ENCODE measurements around the gene USF3.

Gene USF3

DNA sequence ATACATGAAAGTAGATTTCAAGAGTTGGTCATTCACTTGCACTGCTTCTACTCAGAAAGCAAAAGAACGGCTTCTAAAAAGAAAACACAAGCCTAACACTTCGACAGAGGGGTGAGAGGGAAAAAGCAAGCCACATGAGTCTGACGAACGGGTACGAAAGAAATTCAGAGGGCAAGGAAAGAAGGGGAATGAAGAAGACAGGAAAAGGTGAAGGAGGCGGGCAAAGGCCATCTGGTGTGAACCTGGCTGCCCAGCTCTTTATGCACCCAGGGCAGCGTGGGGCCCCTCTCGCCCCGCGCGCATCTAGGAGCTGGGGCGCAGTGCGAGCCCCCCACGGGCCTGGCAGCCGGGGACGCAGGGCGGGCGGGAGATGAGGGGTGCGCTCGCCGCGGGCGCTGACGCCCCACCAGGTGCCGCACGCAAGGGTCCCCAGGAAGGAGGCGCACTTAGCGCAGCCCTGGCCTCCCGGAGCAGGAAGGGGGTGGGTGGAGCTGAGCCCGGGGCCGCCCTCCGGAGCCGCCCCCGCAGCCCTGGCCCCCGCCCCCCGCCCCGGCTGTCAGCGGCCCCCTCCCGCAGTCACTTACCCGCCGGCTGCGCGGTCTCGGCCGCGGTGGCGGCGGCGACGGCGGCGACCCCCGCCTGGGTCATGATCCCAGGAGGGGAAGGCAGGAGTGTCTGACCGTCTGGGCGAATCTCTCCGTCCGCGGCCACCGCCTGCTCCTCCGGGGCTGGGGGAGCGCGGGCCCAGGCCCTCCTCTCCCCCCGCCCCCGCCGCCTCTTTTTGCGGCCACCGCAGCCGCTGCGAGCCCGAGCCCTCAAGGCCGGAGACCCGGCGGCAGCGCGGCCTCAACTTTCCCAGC is at the start of gene USF3:
Gene USF3 (minus strand): TSS at position 857 of the 860 bp plus-strand sequence. CDS start 21,764 bp downstream, outside the sequence.
- peak; percentile 86 for DNase-seq (ENCODE audit: low spot score)

GRCh38 chr3:113745756-113746547 is 49.5 kb upstream of the USF3 start, which contains the start of gene NAA50:
TSS of gene NAA50 (minus strand) at chr3:113746249. CDS start at chr3:113745949, 300 bp downstream.
- DNase-seq (ENCODE audit: low spot score), result peak; percentile 94

DNA sequence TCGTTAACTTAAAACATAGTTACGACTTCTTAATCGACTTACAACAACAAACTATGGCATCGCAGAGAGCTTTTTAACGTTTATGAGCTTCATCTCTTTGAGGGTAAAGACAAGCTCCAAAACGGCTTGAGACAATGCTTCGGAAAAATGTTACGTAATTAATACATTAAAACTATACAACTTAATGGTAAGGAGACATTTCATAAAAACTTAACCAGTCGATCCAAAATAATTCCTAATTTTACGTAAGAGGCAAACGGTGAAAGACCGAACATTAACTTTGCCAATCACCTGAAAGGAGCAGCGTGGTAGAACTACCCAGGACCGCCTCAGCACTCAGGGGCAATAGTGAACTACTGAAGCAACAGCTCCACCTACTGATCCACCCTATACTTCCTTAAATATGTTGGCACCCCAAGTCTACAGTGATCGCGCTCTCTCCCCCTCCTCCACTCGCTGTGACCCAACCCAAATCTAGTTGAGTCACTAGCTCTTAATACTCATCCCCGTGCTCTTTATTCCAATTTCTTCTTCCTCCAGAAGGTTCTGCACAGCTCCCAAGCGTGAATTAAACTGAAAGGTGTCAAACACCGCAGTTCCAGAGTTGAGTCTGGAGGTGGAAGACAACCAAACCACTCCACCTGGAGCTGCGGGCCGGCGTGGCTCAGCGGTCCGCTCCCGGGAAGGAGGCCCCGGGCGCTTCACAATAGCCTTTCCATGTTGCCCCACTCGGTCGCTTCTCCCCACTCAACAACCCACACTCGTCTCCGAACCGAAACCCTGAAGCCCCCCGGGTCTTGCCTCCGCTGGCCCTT is 48.7 kb upstream of the USF3 start:
- peak; percentile 87 for DNase-seq (ENCODE audit: low spot score)

- DNase-seq (ENCODE audit: low spot score), result no peak
These were observed 46.7 kb upstream of the USF3 start for GRCh38 chr3:113743006-113743630.

DNA sequence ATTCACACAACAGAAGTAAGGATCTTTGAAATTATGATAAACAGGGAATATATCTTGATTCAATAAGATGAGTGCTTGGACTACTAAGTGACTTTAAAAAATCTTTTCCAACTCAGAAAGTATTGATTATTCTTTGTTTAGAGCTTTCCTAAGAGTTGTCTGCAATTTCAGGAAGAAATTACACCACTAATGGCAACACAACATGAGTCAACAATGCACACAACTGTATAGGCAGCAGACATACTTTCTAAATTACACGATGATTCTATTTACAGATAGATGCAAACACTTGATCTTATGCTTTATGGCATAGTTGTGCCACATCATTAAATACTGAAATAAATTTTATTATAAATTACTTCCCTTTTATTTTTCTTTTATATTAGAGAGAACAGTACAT is 45.2 kb upstream of the USF3 start:
- no peak for DNase-seq (ENCODE audit: low spot score)

DNA sequence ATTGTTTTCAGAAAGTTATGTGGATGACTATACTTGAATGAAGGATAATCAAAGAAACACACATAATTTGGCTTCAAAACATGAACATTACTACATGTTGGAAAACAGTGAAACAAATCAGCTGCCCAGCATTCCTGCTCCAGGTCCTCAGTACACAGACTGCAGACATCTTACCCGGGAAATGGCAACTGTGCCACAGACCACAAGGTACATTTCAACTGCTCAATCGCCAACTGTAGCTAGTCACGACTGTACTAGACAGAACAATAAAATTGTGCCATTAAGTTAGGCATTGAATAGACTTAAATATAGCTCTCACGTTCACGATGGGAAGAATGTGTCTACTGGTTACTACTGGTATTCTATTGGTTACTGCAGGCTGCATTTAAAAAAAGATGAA is 44.6 kb upstream of the USF3 start:
- no peak for DNase-seq (ENCODE audit: low spot score)

- peak; percentile 51 for DNase-seq (ENCODE audit: low spot score)
These were observed 40.2 kb upstream of the USF3 start for GRCh38 chr3:113736548-113737089.

DNA sequence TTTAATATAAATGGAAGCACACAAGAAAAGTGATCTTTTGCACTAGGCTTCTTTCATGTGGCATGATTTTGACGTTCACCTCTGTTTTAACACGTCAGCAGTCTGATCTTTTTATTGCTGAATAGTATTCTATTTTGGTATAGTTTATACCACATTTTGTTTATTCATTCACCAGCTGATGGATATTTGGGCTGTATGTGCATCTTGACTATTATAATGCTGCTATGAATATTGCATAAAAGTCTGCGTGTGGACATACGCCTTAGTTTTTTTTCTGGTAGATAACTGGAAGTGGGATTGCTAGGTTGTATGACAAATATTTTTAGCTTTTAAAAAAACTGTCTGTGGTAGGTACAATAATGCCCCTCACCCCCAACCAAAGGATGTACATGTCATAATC is 35.3 kb upstream of the USF3 start:
- no peak for DNase-seq (ENCODE audit: low spot score)

- no peak for DNase-seq (ENCODE audit: low spot score)
These were observed 34.1 kb upstream of the USF3 start for GRCh38 chr3:113730550-113730949.

GRCh38 chr3:113728661-113729060 is 32.2 kb upstream of the USF3 start:
- DNase-seq (ENCODE audit: low spot score), result no peak

DNA sequence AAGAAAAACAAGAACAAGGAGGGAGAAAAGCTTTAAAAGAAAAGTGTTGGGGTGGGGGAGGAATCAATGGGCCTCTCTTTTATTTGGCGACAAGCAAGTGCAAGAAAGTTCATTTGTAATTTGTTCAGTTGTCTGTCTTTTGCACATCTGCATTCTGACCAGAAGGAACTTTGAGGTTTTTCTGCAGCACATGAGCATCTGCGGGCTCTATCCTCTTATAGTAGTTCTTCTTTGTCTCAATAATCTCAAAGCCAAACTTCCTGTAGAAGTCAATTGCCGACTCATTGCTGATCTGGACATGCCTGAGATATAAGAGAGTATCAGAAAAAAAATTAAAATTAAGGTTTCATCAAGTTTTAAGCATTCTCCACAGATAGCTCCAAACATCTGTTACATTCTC is 25.2 kb upstream of the USF3 start:
- no peak for DNase-seq (ENCODE audit: low spot score)

- DNase-seq (ENCODE audit: low spot score), result no peak
These were observed 23.3 kb upstream of the USF3 start for GRCh38 chr3:113719758-113720157.

GRCh38 chr3:113719294-113719693 is 22.9 kb upstream of the USF3 start:
- no peak for DNase-seq (ENCODE audit: low spot score)

DNA sequence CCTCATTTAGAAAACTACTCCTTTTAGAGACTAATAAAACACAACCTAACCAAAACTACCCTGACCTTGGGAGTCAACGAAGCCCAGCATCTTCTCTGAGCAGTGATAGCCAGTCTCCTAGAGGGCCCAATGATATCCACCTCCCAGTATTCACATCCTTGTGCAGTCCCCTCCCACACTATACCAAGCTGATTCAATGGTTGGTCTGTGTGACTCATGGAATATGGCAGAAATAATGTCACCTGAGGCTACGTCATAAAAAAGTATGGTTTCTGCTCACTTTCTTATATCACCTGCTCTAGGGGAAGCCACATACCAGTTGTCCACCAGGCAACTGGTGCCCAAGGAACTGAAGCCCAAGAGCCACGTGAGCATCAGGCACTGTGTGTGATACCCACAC is 21.4 kb upstream of the USF3 start:
- DNase-seq (ENCODE audit: low spot score), result no peak

GRCh38 chr3:113717308-113717707 is 20.9 kb upstream of the USF3 start:
- no peak for DNase-seq (ENCODE audit: low spot score)

GRCh38 chr3:113714702-113715101 is 18.3 kb upstream of the USF3 start:
- no peak for DNase-seq (ENCODE audit: low spot score)

- no peak for DNase-seq (ENCODE audit: low spot score)
These were observed 15.7 kb upstream of the USF3 start for GRCh38 chr3:113712129-113712528.

GRCh38 chr3:113707835-113708234 is 11.4 kb upstream of the USF3 start:
- no peak for DNase-seq (ENCODE audit: low spot score)

- DNase-seq (ENCODE audit: low spot score), result no peak
These were observed 2.5 kb upstream of the USF3 start for GRCh38 chr3:113698956-113699355.

DNA sequence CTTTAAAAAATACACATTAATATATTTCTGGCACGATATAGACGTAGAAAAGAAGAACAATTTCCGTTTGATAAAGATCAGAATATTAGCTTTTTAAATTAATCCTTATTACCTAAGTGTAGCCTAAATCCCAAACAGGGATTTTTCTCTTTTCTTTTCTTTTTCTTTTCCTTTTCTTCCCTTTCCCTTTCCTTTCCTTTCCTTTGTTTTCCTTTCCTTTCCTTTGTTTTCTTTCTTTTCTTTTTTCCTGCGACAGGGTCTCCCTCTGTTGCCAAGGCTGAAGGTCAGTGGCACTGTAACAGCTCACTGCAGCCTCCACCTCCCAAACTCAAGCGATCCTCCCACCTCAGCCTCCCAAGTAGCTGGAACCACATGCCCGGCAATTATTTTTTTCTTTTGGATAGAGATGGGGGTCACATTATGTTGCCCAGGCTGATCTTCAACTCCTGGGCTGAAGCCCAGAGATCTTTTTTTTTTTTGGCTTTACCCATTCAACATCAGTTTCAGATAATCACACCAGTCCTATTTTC is 1.8 kb upstream of the USF3 start:
- DNase-seq (ENCODE audit: low spot score), result no peak

DNA sequence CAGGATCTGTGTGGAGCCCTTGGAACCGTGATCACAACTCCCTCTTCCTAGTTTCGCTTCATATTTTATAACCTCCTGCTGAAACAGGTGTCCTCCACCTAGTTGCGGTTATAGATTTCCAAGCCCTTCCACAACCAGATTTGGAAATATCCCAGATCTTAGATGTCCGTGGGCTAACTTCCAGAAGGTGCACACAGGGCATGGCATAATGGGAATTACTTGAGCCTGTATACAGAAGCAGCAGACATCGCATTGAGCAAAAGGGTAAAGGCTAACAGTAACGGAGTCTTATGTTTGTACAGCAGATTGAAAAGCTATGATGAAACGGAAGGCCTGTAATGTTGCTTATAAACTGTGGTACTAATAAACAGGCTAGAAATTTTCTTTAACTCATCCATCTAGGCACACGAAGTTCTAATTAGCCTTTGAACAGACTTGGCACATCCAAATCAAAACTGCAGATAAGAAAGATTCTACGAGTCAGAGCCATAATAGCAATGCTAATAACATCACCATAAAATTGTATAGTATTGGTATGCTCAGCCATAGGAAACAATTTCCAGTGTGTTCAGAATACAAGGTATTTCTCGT is 1.2 kb upstream of the USF3 start:
- DNase-seq (ENCODE audit: low spot score), result peak; percentile 36

Data from Ammon's horn (tissue), 1 donor.